ENCODE data around the gene LANCL1. TPM values are rescaled to one million over a fixed set of nuclear protein-coding genes. Genes with fewer than 3 reads are reported as not detected.

The LANCL1 gene
- total and polyA plus RNA-seq, 4 donors = 6.8 to 53.9 (median 19.5) TPM

- Histone ChIP-seq H3K36me3 (ENCODE audit: control insufficient read depth in 4 of 4, insufficient read depth in 4 of 4, low read length in 4 of 4) (peaks cover 1 to 15% (median 4%) of the 10 kb centered on the region in 4 donors), H3K4me1 (ENCODE audit: control insufficient read depth in 5 of 5, insufficient read depth in 5 of 5, low read length in 5 of 5) (peaks cover 0 to 2% (median 0%) of the 10 kb centered on the region in 5 donors), H3K27ac (ENCODE audit: low read depth in 1 of 2, low read length in 1 of 2) (no peak overlapping the region), H3K9me3 (ENCODE audit: control insufficient read depth in 4 of 4, insufficient read depth in 3 of 4, low read length in 3 of 4) (no peaks in the 10 kb centered on the region), H3K27me3 (ENCODE audit: control insufficient read depth in 3 of 3, insufficient read depth in 3 of 3, low read length in 2 of 3) (no peaks in the 10 kb centered on the region), H3K9ac (ENCODE audit: insufficient read depth in 1 of 2, low read length in 2 of 2) (no peak overlapping the region), H3K4me3 (no peak overlapping the region)
- DNase-seq (peak in 1 of 3 donors; percentile 31), ATAC-seq (ENCODE audit: insufficient read depth, low FRiP score) (no peak)
- WGBS, 2 donors = 73 to 87% methylated on average over 3 of the region's 3 CpGs
- TF ChIP-seq, protein P1, sequence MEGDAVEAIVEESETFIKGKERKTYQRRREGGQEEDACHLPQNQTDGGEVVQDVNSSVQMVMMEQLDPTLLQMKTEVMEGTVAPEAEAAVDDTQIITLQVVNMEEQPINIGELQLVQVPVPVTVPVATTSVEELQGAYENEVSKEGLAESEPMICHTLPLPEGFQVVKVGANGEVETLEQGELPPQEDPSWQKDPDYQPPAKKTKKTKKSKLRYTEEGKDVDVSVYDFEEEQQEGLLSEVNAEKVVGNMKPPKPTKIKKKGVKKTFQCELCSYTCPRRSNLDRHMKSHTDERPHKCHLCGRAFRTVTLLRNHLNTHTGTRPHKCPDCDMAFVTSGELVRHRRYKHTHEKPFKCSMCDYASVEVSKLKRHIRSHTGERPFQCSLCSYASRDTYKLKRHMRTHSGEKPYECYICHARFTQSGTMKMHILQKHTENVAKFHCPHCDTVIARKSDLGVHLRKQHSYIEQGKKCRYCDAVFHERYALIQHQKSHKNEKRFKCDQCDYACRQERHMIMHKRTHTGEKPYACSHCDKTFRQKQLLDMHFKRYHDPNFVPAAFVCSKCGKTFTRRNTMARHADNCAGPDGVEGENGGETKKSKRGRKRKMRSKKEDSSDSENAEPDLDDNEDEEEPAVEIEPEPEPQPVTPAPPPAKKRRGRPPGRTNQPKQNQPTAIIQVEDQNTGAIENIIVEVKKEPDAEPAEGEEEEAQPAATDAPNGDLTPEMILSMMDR (IDR thresholded peaks at IDR 0.05; ENCODE audit: control extremely low read depth, extremely low read depth) = no peak
Observed at GRCh38 chr2:210443527-210443926, 33.0 kb downstream of the LANCL1 start.

- no peak overlapping the region for H3K27ac ChIP-seq (ENCODE audit: low read depth in 1 of 2, low read length in 1 of 2)
- no peaks in the 10 kb centered on the region for H3K9me3 ChIP-seq (ENCODE audit: control insufficient read depth in 4 of 4, insufficient read depth in 3 of 4, low read length in 3 of 4)
- 96 to 98% methylated on average over 1 of the region's 1 CpG for WGBS, 2 donors
- H3K4me1 ChIP-seq (ENCODE audit: control insufficient read depth in 5 of 5, insufficient read depth in 5 of 5, low read length in 5 of 5) = peaks cover 0 to 2% (median 0%) of the 10 kb centered on the region in 5 donors
- TF ChIP-seq, protein P1 (IDR thresholded peaks at IDR 0.05; ENCODE audit: control extremely low read depth, extremely low read depth) = no peak
- H3K9ac ChIP-seq (ENCODE audit: insufficient read depth in 1 of 2, low read length in 2 of 2) = no peak overlapping the region
- ATAC-seq (ENCODE audit: insufficient read depth, low FRiP score) = no peak
- no peaks in the 10 kb centered on the region for H3K27me3 ChIP-seq (ENCODE audit: control insufficient read depth in 3 of 3, insufficient read depth in 3 of 3, low read length in 2 of 3)
- H3K4me3 ChIP-seq = no peak overlapping the region
- peaks cover 1 to 15% (median 5%) of the 10 kb centered on the region in 4 donors for H3K36me3 ChIP-seq (ENCODE audit: control insufficient read depth in 4 of 4, insufficient read depth in 4 of 4, low read length in 4 of 4)
- no peak for DNase-seq
Observed at GRCh38 chr2:210442878-210443277, 33.7 kb downstream of the LANCL1 start.

GRCh38 chr2:210442457-210442856 is 34.1 kb downstream of the LANCL1 start:
- 45 to 62% methylated on average over 2 of the region's 2 CpGs for WGBS, 2 donors
- TF ChIP-seq, protein P1 (IDR thresholded peaks at IDR 0.05; ENCODE audit: control extremely low read depth, extremely low read depth) = no peak
- Histone ChIP-seq H3K27ac (ENCODE audit: low read depth in 1 of 2, low read length in 1 of 2) (no peak overlapping the region), H3K27me3 (ENCODE audit: control insufficient read depth in 3 of 3, insufficient read depth in 3 of 3, low read length in 2 of 3) (no peaks in the 10 kb centered on the region), H3K9ac (ENCODE audit: insufficient read depth in 1 of 2, low read length in 2 of 2) (no peak overlapping the region), H3K4me3 (no peak overlapping the region), H3K4me1 (ENCODE audit: control insufficient read depth in 5 of 5, insufficient read depth in 5 of 5, low read length in 5 of 5) (peaks cover 0 to 2% (median 0%) of the 10 kb centered on the region in 5 donors), H3K9me3 (ENCODE audit: control insufficient read depth in 4 of 4, insufficient read depth in 3 of 4, low read length in 3 of 4) (no peaks in the 10 kb centered on the region), H3K36me3 (ENCODE audit: control insufficient read depth in 4 of 4, insufficient read depth in 4 of 4, low read length in 4 of 4) (peaks cover 3 to 18% (median 5%) of the 10 kb centered on the region in 4 donors)
- ATAC-seq (ENCODE audit: insufficient read depth, low FRiP score) (no peak), DNase-seq (no peak)

- Histone ChIP-seq H3K4me1 (ENCODE audit: control insufficient read depth in 5 of 5, insufficient read depth in 5 of 5, low read length in 5 of 5) (peaks cover 0 to 2% (median 0%) of the 10 kb centered on the region in 5 donors), H3K36me3 (ENCODE audit: control insufficient read depth in 4 of 4, insufficient read depth in 4 of 4, low read length in 4 of 4) (peaks cover 7 to 25% (median 14%) of the 10 kb centered on the region in 4 donors), H3K9me3 (ENCODE audit: control insufficient read depth in 4 of 4, insufficient read depth in 3 of 4, low read length in 3 of 4) (no peaks in the 10 kb centered on the region), H3K4me3 (no peak overlapping the region), H3K27me3 (ENCODE audit: control insufficient read depth in 3 of 3, insufficient read depth in 3 of 3, low read length in 2 of 3) (no peaks in the 10 kb centered on the region), H3K9ac (ENCODE audit: insufficient read depth in 1 of 2, low read length in 2 of 2) (no peak overlapping the region), H3K27ac (ENCODE audit: low read depth in 1 of 2, low read length in 1 of 2) (no peak overlapping the region)
- TF ChIP-seq, protein P1 (IDR thresholded peaks at IDR 0.05; ENCODE audit: control extremely low read depth, extremely low read depth) = no peak
- WGBS, 2 donors = 66 to 87% methylated on average over 3 of the region's 3 CpGs
- ATAC-seq (ENCODE audit: insufficient read depth, low FRiP score) (no peak), DNase-seq (peak in 2 of 3 donors; percentile 15 to 30)
Observed at GRCh38 chr2:210440206-210440605, 36.4 kb downstream of the LANCL1 start.
